DMS 273 (cell line): ENCODE measurements around the gene GLT6D1.
"Not testable (repeated sequence)": the region's sequence is repeated elsewhere in the genome, so short reads cannot be mapped to it uniquely, and the experiment has no call there.

Source experiments
- DNase-seq: peaks from one replicate; lab custom pipeline; 2025; ENCODE audit not compliant: unreplicated experiment; lab: John Stamatoyannopoulos, UW

GLT6D1 gene

GRCh38 chr9:135639196-135639595, at the start of gene GLT6D1:
GLT6D1 (minus strand) TSS chr9:135639540; CDS start chr9:135639187, 353 bp downstream.
- DNase-seq: no peak

- no peak for DNase-seq
Observed at GRCh38 chr9:135689011-135689410, 49.7 kb upstream of the GLT6D1 start.

GRCh38 chr9:135687216-135687615, 47.9 kb upstream of the GLT6D1 start:
- DNase-seq: no peak

- no peak for DNase-seq
Observed at GRCh38 chr9:135684691-135685090, 45.4 kb upstream of the GLT6D1 start.

GRCh38 chr9:135683401-135684034, 44.2 kb upstream of the GLT6D1 start:
- DNase-seq: no peak

GRCh38 chr9:135681161-135681560, 41.8 kb upstream of the GLT6D1 start:
- DNase-seq: no peak

GRCh38 chr9:135680056-135680455, 40.7 kb upstream of the GLT6D1 start:
- DNase-seq: no peak

GRCh38 chr9:135678236-135679017, 39.1 kb upstream of the GLT6D1 start:
- DNase-seq: no peak

- DNase-seq: no peak
Observed at GRCh38 chr9:135677641-135678168, 38.4 kb upstream of the GLT6D1 start.

GRCh38 chr9:135676891-135677290, 37.6 kb upstream of the GLT6D1 start:
- no peak for DNase-seq

- DNase-seq: no peak
Observed at GRCh38 chr9:135674977-135675376, 35.6 kb upstream of the GLT6D1 start.

GRCh38 chr9:135673941-135674340, 34.6 kb upstream of the GLT6D1 start:
- DNase-seq: no peak

GRCh38 chr9:135672786-135673185, 33.4 kb upstream of the GLT6D1 start:
- DNase-seq: not testable (repeated sequence)

- DNase-seq: peak; percentile 48
Observed at GRCh38 chr9:135671591-135672041, 32.3 kb upstream of the GLT6D1 start.

- DNase-seq: no peak
Observed at GRCh38 chr9:135670721-135671590, 31.6 kb upstream of the GLT6D1 start.

GRCh38 chr9:135669616-135670285, 30.4 kb upstream of the GLT6D1 start:
- no peak for DNase-seq

- not testable (repeated sequence) for DNase-seq
Observed at GRCh38 chr9:135669018-135669417, 29.7 kb upstream of the GLT6D1 start.

- no peak for DNase-seq
Observed at GRCh38 chr9:135667463-135668001, 28.2 kb upstream of the GLT6D1 start.

GRCh38 chr9:135666534-135667462, 27.5 kb upstream of the GLT6D1 start:
- DNase-seq: no peak
